HFFc6 (cell line): Measurements from ENCODE around the gene GPR152. TPM values are rescaled to one million over a fixed set of nuclear protein-coding genes. Genes with fewer than 3 reads are reported as not detected.
A peak's percentile ranks its signal among the peaks of the same experiment; 100 is the strongest.

ENCODE experiments used
- DNase-seq: peaks from one replicate; pipeline ENCODE4 v3.0.0-alpha.2; 2018
- H3K27ac Mint-ChIP-seq: 2 replicates; pipeline ENCODE4 v1.8.0; 2020; ENCODE audit warnings: mild to moderate bottlenecking, mixed read lengths
- H3K27me3 Mint-ChIP-seq: 2 replicates; pipeline ENCODE4 v1.8.0; 2021; ENCODE audit warnings: mild to moderate bottlenecking, moderate library complexity, mixed read lengths; ENCODE audit not compliant: insufficient read depth
- H3K36me3 Mint-ChIP-seq: 2 replicates; pipeline ENCODE4 v1.8.0; 2021; ENCODE audit warnings: low read depth, mixed read lengths
- H3K4me1 Mint-ChIP-seq: 2 replicates; pipeline ENCODE4 v1.8.0; 2020; ENCODE audit warnings: low read depth, mixed read lengths
- H3K4me3 Mint-ChIP-seq: 2 replicates; pipeline ENCODE4 v1.8.0; 2020; ENCODE audit warnings: mild to moderate bottlenecking, moderate library complexity, mixed read lengths
- H3K9me3 Mint-ChIP-seq: 2 replicates; pipeline ENCODE4 v1.8.0; 2020; ENCODE audit warnings: mild to moderate bottlenecking, mixed read lengths
- total RNA-seq, 6 experiments: library from RNA; stranded (reverse); fragmentation: NEBNext Ultra II Directional; extraction: Animal tissue kit (Norgen Biotek cat#: 25700); gene quantifications; 2 replicates in 1 of 6; 3 replicates in 5 of 6; pipeline ENCODE4 v1.2.3, GENCODE V29; 2021
- TF ChIP-seq, protein P1 (sequence below): fragments of 200-600 bp; sonication (generic); IDR thresholded peaks from 2 replicates; pipeline ENCODE4 v1.5.0; 2021; ENCODE audit warnings: antibody characterized with exemption, mild to moderate bottlenecking

The GPR152 gene
- total RNA-seq, 6 experiments from 2014 or later, result not detected

DNA sequence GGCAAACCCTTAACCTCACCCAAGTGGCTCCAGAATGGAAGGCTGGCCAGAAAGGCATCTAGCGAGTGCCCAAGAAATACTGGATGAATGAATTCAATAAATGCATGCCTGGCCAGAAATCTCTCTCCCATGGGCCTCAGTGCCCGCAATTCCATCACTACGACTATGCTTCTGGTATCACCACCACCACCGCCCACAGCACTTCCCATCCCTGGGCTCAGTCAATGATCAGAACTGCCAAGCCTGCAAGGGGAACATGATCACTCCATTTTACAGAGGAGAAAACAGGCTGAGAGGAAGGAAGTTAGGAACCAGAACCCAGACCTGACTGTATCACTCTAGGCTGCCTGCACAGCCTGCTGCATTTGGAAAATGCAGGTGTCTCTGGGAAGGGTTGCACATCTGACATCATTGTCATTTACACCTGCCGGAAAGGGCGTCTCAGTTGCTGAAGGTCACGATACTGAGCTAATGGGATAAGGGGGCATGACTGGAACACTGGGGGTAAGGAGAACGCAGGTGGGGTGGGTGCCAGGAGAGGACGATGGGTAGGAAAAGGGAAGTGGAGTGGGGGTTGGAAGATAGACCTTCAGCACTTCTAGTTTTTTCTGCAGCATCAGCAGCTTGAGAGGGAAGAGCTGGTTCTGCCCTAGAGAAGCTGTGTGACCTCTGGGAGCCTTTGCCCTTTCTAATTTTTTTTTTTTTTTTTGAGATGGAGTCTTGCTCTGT is 3.2 kb downstream of the GPR152 start:
- Mint-ChIP-seq H3K4me3 (no peak overlapping the region), H3K9me3 (no peaks in the 10 kb centered on the region), H3K27ac (no peak overlapping the region), H3K27me3 (peaks cover 18% of the 10 kb centered on the region), H3K36me3 (no peaks in the 10 kb centered on the region), H3K4me1 (no peaks in the 10 kb centered on the region)
- no peak for DNase-seq
- TF ChIP-seq, protein P1, sequence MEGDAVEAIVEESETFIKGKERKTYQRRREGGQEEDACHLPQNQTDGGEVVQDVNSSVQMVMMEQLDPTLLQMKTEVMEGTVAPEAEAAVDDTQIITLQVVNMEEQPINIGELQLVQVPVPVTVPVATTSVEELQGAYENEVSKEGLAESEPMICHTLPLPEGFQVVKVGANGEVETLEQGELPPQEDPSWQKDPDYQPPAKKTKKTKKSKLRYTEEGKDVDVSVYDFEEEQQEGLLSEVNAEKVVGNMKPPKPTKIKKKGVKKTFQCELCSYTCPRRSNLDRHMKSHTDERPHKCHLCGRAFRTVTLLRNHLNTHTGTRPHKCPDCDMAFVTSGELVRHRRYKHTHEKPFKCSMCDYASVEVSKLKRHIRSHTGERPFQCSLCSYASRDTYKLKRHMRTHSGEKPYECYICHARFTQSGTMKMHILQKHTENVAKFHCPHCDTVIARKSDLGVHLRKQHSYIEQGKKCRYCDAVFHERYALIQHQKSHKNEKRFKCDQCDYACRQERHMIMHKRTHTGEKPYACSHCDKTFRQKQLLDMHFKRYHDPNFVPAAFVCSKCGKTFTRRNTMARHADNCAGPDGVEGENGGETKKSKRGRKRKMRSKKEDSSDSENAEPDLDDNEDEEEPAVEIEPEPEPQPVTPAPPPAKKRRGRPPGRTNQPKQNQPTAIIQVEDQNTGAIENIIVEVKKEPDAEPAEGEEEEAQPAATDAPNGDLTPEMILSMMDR, result no peak

DNA sequence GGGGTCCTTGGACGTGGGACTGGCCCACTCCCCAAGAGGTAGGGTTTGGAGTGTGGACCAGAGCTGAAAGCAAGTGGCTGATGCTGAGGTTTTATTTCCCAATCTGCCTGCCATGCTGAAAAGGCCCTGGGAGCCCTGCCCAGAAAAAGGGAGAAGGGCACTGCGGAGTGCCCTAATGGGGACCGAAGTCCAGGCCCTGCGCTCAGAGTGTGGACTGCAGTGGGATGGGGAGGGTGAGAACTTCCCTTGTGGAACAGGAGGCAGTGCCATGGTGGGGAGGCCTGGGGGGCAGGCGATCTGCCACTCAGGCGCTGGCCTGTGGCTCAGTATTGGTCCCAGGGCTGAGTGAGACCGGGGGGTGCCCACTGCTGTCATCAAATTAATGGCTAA is 4.3 kb downstream of the GPR152 start:
- Mint-ChIP-seq H3K27me3 (peaks cover 18% of the 10 kb centered on the region), H3K36me3 (no peaks in the 10 kb centered on the region), H3K27ac (no peak overlapping the region), H3K4me1 (no peaks in the 10 kb centered on the region), H3K4me3 (no peak overlapping the region), H3K9me3 (no peaks in the 10 kb centered on the region)
- TF ChIP-seq, protein P1, result no peak
- no peak for DNase-seq

DNA sequence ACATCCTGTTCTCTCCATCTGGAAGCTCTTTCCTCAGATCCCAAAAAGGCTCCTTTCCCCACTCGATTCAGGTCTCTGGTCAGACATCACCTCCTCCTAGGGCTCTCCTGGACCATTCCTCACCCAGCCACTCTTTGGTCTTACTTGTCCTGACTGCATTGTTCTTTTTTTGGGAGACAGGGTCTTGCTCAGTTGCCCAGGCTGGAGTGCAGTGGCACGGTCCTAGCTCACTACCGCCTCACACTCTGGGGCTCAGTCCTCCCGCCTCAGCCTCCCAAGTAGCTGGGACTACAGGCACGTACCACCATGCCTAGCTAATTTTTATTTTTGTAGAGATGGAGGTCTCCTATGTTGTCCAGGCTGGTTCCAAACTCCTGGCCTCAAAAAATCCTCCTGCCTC is 7.0 kb downstream of the GPR152 start:
- Mint-ChIP-seq H3K4me3 (no peak overlapping the region), H3K36me3 (no peaks in the 10 kb centered on the region; the same call in 1 of the 2 replicates), H3K9me3 (no peaks in the 10 kb centered on the region), H3K27ac (no peak overlapping the region), H3K27me3 (peaks cover 12% of the 10 kb centered on the region), H3K4me1 (peaks cover 10% of the 10 kb centered on the region; the same call in 1 of the 2 replicates)
- no peak for DNase-seq
- TF ChIP-seq, protein P1, result no peak

DNA sequence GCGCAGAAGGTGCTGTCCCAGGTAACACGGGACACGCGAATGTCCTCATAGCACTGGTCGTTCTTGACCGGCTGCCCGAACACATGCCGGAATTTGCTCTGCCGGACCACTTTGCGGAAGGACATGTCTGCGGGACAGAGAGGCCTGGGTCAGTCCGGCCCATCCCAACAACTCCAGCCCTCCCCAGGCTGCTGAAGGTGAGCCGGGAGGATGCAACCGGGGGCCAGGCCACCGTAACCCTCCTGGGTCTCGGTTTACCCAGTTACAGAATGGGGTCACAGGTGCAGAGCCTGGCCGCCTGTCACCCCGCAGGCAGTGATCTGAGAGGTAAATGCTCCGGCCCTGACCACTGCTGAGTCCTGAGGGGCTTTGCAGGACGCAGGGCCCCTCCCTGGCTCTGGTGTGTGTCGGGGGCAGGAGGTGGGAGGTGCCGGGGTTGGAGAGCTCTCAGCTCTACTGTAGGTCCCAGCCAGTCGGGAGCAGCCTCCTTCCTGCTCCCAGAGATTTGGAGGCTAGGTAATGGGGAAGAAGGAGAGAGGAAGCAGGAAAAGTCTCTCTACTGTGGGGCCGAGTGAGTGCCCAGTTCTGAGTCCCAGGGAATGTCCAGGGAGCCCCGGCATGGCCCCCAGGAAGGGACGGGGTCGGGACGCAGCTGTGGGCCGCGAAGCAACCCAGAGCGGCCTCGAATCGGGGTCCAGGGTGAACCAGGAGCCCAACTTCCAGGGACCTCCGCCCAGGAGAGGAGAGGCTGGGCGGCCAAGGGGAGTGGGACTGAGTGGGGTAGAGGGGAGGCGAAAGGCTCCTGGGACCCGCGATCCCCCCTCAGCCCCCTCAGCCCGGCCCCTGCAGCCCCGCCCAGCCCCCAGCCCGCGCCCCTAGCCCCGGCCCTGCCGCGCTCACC is 9.8 kb downstream of the GPR152 start:
- TF ChIP-seq, protein P1, result no peak
- no peaks in the 10 kb centered on the region; the same call in 1 of the 2 replicates for H3K36me3 Mint-ChIP-seq
- peaks cover 10% of the 10 kb centered on the region; the same call in 1 of the 2 replicates for H3K4me1 Mint-ChIP-seq
- no peaks in the 10 kb centered on the region for H3K9me3 Mint-ChIP-seq
- peak overlapping the region; percentile 91 for H3K4me3 Mint-ChIP-seq
- peak overlapping the region; percentile 76 for H3K27ac Mint-ChIP-seq
- H3K27me3 Mint-ChIP-seq, result peaks cover 7% of the 10 kb centered on the region; the same call in 1 of the 2 replicates
- DNase-seq, result no peak

DNA sequence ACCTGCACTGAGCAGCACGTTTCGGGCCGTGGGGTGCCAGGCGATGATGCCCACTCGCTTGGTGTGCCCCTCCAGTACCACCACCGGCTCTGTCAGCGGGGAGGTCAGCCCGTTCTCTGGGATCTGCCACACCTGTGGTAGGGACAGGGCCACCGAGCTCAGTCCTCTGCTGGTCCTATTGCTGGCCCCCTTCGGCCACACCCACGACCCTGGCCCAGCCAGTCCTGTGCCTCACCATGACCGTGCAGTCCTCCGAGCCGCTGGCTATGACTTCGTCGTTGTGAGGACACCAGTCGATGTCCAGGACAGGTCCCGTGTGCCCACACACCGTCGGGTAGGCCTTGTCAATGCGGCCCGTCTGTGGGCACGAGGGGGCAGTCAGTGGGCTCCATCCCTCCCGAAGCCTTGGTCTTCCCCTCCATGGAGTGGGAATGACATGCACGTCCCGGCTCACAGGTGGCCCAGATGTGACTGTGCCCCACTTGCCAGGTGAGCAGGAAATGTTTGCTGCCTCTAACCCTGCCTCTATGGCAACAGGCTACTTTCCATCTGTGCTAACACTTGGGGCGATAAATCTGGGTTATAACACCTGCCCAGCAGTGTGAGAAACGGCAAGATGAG is 10.7 kb downstream of the GPR152 start:
- Mint-ChIP-seq H3K27ac (peak overlapping the region; percentile 46; the same call in 1 of the 2 replicates), H3K4me1 (peaks cover 10% of the 10 kb centered on the region; the same call in 1 of the 2 replicates), H3K4me3 (peak overlapping the region; percentile 91), H3K9me3 (no peaks in the 10 kb centered on the region), H3K36me3 (no peaks in the 10 kb centered on the region; the same call in 1 of the 2 replicates), H3K27me3 (peaks cover 7% of the 10 kb centered on the region; the same call in 1 of the 2 replicates)
- no peak for DNase-seq
- TF ChIP-seq, protein P1, result no peak
